ENCODE results near the gene RCBTB2. TPM values are rescaled to one million over a fixed set of nuclear protein-coding genes. Genes with fewer than 3 reads are reported as not detected.

Gene RCBTB2
- total RNA-seq, 1 donor from 2014 or later: 13.5 TPM

DNA sequence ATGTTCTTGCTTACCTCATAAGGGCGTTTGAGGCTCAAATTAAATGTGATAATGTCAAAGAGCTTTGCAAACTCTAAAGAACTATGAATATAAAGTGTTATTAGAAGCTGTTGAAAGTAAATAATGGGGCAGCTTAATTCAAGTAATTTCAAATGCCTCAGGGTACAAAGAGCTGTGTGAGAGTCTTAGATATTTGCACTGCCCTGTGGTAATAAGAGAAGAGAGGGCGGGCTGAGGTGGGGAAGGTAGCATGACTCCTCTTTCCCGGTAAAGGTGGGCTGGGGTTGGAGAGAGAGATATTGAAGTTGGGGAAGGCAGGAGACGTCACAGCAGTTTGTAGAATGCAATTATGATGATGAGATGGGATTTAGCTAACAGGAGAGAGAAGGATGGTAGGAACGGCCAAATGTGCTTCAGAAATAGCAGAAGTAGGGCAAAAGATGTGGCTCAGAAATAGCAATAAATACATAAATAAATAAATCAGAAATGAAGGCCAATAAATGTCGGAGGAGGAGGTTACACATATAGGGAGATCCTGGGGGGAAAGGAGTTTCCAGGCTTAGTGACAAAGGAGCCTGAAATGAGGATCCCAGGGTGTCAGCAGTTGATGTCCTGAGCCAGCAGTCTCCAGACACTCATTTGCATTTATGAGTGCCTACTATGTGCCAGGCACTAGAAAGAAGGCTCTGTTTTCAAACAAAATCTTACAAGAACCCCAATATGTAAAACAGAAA lies 35.7 kb upstream of the RCBTB2 start:
- ATAC-seq: no peak
- no peak for DNase-seq
- intact Hi-C loops (cut with micrococcal nuclease): no loop called here

DNA sequence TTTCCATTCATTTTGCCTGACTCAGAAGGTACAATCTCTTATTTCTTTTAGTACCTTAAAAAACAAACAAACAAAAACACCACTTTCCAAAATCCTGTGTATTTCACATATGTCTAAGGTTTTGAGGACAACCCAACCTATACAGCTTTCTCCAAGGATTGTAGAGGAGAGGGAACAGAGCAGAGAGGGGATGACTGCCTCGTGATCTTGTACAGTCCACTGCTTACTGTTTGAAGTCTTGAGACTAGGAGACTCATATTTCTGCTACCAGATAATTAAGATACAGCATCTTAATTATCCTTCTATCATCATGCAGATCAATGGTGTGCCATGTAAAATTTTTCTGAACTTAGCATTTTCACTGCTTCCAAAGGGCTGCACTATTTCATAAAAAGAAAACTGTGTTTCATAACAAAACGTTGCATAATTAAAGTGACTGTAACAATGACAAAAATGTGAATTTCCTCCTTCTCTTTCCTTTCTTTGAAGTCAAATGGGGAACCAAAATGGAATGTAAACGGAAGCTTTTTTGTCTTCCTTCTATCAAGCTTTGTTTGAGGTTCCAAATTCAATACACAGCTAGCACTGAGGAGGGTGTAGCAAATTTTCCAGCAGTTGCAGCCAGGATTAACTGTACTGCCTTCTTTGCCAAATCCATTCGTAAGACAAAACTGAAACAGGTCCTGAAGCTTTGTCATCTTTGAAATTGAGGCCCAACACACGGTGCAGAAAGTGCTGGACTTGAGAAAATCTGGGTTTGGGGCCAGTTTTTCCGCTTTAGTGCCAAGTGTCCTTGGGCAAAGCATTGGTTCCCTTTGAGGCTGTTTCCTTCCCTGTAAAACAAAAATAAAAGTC lies 34.9 kb upstream of the RCBTB2 start:
- ATAC-seq (peak; percentile 62), DNase-seq (no peak)
- intact Hi-C loops (cut with micrococcal nuclease): no loop called here

DNA sequence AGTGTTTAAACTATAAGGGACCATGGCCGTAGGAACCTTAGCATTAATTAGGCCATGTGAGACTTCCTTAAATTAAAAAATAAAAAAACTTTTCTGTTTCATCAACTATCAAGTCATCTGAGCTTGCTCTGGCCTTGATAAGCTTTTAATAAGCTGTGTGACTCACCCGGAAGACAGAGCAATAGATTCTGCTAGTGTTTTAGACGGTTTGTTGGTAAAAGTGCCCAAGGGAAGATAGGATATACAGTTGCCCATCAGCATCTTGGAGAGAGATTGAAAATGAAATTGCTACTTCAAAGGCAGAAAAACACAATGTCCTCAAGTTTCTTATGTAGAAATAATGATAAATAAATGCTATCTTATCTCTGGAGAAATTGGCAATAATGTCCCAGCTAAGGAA lies 31.2 kb upstream of the RCBTB2 start:
- no peak for DNase-seq

GRCh38 chr13:48563626-48564025 lies 30.7 kb upstream of the RCBTB2 start:
- intact Hi-C loops (cut with micrococcal nuclease): no loop called here
- ATAC-seq (no peak), DNase-seq (no peak)

More for the DNA sequence above, 31.2 kb upstream of the RCBTB2 start:
- intact Hi-C loops (cut with micrococcal nuclease): no loop called here
- ATAC-seq: no peak

- intact Hi-C loops (cut with micrococcal nuclease): no loop called here
- no peak for DNase-seq
- ATAC-seq: peak; percentile 43
Measured at GRCh38 chr13:48562296-48563066, 29.6 kb upstream of the RCBTB2 start.

- DNase-seq: no peak
- intact Hi-C loops (cut with micrococcal nuclease): no loop called here
- no peak for ATAC-seq
Measured at GRCh38 chr13:48561466-48562235, 28.8 kb upstream of the RCBTB2 start.

DNA sequence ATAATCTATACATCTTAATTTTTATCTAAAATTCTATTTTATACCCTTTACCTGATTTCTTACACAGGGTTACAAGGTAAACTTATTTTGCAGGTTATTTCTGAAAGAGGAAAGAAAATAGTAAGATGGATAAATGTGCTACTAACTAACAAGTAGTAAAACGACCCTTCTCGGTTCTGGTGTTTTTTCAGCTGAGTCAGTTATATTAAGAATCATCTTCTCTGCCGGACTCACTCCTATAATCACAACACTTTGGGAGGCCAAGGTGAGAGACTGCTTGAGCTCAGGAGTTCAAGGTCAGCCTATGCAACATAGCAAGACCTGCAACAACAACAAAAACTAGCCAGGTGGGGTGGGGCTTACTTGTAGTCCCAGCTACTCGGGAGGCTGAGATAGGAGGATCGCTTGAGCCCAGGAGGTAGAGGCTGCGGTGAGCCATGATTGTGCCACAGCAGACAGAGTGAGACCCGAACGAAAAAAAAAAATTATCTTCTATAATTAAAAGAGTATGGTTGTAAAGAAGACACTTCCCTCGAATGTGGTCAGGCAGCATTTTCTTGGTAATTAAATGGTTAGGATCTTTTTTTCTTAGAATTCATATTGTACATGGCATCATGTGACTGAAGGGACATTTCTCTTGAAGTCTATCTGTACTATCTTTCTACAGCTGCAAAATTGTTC lies 27.9 kb upstream of the RCBTB2 start:
- no peak for ATAC-seq

DNA sequence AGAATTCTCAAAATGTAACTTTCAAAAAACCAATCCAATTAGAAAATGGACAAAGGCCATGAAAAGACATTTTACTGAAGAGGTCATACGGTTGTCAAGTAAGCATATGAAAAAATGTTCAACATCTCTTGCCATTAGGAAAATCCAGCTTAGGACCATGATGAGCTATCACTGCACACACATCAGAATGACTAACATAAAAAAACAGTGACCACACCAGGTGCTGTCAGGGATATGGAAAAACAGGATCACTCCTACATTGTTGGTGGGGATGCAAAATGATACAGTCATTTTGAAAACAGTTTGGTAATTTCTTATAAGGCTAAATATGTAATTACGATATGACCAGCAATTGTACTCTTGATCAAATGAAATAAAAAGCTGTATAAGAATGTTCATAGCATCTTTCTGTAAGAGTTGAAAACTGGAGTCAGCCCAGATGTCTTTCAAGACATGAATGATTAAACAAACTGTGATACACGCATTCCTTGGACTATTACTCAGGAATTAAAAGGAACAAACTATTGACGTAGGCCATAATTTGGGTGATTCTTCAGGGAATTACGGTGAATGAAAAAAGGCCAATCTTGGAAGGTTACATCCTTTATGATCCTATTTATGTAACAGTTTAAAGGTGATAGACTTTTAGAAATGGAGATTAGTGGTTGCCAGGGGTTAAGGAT lies 26.9 kb upstream of the RCBTB2 start:
- ATAC-seq: no peak
- intact Hi-C loops (cut with micrococcal nuclease): no loop called here

More for the DNA sequence above, 27.9 kb upstream of the RCBTB2 start:
- intact Hi-C loops (cut with micrococcal nuclease): no loop called here
- no peak for DNase-seq

GRCh38 chr13:48556817-48557216 lies 23.9 kb upstream of the RCBTB2 start:
- ATAC-seq (no peak), DNase-seq (no peak)
- intact Hi-C loops (cut with micrococcal nuclease): no loop called here

More for the DNA sequence above, 26.9 kb upstream of the RCBTB2 start:
- no peak for DNase-seq

DNA sequence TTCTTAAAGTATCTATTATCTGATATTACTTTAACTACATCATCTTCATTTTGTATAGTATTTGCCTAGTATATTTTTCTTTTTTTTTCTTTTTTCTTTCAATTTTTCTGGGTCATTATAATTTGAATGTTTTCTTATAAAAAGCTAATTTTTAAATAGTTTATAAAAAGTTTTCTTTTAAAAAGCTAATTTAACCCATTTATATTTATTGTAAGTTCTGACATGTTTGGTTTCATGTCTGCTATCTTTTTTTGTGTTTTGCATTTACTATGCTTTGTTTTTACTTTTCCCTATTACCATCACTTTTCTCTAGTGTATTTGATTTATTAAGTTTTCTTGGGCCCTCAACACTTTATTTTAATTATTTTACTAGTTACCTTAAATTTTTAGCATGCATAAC lies 22.6 kb upstream of the RCBTB2 start:
- no peak for ATAC-seq

GRCh38 chr13:48551329-48551728 lies 18.4 kb upstream of the RCBTB2 start:
- ATAC-seq (no peak), DNase-seq (no peak)
- intact Hi-C loops (cut with micrococcal nuclease): no loop called here

More for the DNA sequence above, 22.6 kb upstream of the RCBTB2 start:
- intact Hi-C loops (cut with micrococcal nuclease): no loop called here
- no peak for DNase-seq

- ATAC-seq (no peak), DNase-seq (no peak)
- intact Hi-C loops (cut with micrococcal nuclease): no loop called here
Measured at GRCh38 chr13:48549658-48550057, 16.8 kb upstream of the RCBTB2 start.

- intact Hi-C loops (cut with micrococcal nuclease): no loop called here
- ATAC-seq: no peak
Measured at GRCh38 chr13:48547663-48548092, 14.8 kb upstream of the RCBTB2 start.

DNA sequence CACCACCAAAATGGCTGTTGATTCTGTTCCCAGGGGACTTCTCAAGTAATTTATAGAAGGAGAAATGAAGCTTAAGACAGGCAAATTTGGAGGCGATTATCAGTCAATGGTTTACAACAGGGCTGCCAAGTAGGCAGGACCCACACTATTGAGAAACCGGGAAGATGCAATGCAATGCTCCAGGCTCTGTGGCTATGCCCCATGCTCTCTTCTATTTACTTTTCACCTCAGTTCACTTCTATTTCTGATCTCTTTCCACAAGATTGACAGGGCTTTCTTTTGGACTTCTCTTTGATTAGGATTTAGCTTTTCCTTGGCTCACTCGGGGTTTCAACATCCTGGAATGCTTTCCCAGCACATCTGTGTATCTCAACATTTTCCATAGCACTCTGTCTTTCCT lies 12.7 kb upstream of the RCBTB2 start:
- ATAC-seq: no peak
- intact Hi-C loops (cut with micrococcal nuclease): no loop called here
- DNase-seq: no peak

More at GRCh38 chr13:48547663-48548092, 14.8 kb upstream of the RCBTB2 start:
- no peak for DNase-seq

- ATAC-seq: peak; percentile 96
- intact Hi-C loops (cut with micrococcal nuclease): no loop called here
- DNase-seq: peak; percentile 70
Measured at GRCh38 chr13:48542581-48543341, 9.9 kb upstream of the RCBTB2 start.

- intact Hi-C loops (cut with micrococcal nuclease): no loop called here
- DNase-seq (no peak), ATAC-seq (peak; percentile 41)
Measured at GRCh38 chr13:48542138-48542537, 9.3 kb upstream of the RCBTB2 start.

- intact Hi-C loops (cut with micrococcal nuclease): no loop called here
- DNase-seq (peak; percentile 39), ATAC-seq (no peak)
Measured at GRCh38 chr13:48539550-48539949, 6.7 kb upstream of the RCBTB2 start.
